RWPE1 (cell line): Measurements from ENCODE around the gene RUNX2.

Source experiments
- CTCF ChIA-PET: fragments of 350-600 bp; sonication (Branson Sonifier 250); formaldehyde crosslinking; extraction: SDS; loops from one replicate; lab custom pipeline; 2021; lab: Yijun Ruan, JAX
- POLR2A ChIA-PET: fragments of 400-600 bp; formaldehyde crosslinking; extraction: SDS; loops from one replicate; lab custom pipeline; 2020; ENCODE audit warnings: antibody characterized with exemption; ENCODE audit not compliant: low non-redundant PET; lab: Yijun Ruan, JAX
- DNase-seq: peaks from one replicate; pipeline ENCODE4 v3.0.0; 2012; ENCODE audit warnings: low spot score
- H3K27ac ChIP-seq: fragments of 450-650 bp; 2 replicates; pipeline ENCODE4 v1.5.1; 2017
- TF ChIP-seq, protein P1 (sequence below): fragments of 450-650 bp; conservative IDR thresholded peaks from 2 replicates; pipeline ENCODE4 v1.5.1; 2017; ENCODE audit warnings: low read depth, mild to moderate bottlenecking

RUNX2 gene

DNA sequence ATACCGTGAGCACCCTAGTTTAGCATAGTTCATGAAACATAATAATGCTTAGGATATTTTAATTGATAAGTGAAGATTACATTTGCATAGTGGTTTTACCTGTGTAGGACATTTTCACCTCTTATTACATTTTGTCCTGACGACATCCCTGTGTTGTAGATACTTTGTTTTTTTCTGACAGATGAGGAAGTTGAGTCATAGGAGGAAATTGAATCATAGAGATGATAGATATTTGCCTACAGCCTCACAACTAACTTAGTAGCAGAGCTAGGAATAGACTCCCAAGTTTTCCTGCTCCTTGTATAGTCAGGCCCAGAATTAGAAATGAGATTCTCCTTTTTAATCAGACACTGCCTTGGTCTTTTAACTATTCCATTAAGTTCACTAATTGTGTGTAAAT, 150.1 kb downstream of the RUNX2 start:
- ChIA-PET POLR2A (no interaction called here), CTCF (interaction anchor here (1.0 kb wide), 1 partner anchor 236 kb away, joined by 3 read pairs; no protein-coding TSS in a partner anchor)
- peak; percentile 73 for DNase-seq
- no peak overlapping the region for H3K27ac ChIP-seq
- TF ChIP-seq, protein P1, sequence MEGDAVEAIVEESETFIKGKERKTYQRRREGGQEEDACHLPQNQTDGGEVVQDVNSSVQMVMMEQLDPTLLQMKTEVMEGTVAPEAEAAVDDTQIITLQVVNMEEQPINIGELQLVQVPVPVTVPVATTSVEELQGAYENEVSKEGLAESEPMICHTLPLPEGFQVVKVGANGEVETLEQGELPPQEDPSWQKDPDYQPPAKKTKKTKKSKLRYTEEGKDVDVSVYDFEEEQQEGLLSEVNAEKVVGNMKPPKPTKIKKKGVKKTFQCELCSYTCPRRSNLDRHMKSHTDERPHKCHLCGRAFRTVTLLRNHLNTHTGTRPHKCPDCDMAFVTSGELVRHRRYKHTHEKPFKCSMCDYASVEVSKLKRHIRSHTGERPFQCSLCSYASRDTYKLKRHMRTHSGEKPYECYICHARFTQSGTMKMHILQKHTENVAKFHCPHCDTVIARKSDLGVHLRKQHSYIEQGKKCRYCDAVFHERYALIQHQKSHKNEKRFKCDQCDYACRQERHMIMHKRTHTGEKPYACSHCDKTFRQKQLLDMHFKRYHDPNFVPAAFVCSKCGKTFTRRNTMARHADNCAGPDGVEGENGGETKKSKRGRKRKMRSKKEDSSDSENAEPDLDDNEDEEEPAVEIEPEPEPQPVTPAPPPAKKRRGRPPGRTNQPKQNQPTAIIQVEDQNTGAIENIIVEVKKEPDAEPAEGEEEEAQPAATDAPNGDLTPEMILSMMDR, result no peak

DNA sequence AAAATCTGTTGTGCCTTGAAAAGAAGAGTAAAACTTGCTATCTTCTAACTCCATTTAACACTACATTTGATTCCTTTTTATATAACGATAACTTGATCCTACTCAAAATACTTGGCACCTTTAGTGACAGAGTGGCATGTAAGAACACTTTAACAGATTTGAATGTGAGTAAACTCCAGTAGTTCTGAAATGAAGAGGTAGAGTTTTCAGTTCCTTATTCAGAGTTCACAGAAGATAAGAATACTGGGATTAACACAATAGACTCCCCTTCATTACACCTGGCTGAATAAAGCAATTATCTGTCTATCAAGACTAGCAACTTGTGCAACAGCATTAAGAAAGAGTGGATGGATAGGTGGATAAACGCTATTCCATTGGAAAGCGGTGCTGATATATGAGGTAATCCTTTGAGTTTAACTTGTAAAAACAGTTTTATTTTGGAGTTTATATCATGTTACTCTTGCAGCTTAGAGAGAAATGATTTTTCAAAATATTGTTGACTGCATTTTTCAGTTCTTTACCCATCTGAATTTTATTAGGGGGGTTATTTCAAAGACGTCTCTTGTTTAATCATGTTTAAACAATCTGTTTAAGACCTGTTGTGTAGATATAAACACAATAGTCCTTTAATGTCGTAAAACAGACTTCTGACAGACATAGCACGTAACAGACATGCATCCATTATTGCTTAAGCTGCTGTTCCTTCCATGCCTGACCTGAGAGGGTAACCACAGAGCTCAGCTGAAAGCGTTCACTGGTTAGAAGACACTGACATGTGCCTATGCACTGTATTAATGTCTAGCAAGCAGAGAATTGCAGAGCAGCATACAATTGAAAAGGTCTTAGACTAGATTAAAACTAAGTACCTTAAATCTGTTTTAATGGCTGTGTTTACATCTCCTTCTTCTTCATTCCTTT, 152.0 kb downstream of the RUNX2 start:
- POLR2A ChIA-PET, result no interaction called here
- DNase-seq, result no peak
- TF ChIP-seq, protein P1, result no peak
- no peak overlapping the region for H3K27ac ChIP-seq
- CTCF ChIA-PET, result no interaction called here

DNA sequence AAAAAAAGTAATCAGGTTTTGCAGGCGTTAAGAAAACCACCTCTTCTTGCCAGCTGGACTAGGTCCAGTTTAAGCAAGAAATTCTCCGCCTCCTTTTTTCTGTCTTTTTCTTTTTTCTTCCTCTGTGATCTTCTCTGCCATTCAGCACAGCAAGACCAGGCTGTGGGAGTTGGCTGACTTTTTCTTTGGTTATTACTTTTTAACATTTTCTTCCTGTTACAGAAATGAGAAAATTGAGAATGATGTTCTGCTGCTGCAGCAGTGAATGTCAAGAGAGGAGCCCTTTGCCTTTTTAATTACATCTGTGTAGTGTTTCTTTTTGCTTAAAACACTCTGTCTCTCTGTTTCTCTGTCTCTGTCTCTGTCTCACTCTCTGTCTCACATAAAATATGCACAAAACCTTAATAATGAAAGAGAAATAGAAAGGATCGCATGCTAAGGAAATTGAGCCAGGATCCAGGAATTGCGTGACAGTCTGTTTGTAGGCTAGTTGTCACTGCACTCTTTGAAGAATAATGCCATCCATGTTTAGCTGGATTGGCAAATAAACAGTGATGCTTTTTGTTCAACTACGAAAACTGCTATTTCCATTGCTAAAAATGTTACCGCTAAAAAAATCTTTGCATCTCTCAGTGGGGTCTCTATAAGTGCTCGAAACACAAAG, 152.8 kb downstream of the RUNX2 start:
- H3K27ac ChIP-seq, result no peak overlapping the region
- TF ChIP-seq, protein P1, result no peak
- ChIA-PET POLR2A (no interaction called here), CTCF (no interaction called here)
- DNase-seq, result no peak

DNA sequence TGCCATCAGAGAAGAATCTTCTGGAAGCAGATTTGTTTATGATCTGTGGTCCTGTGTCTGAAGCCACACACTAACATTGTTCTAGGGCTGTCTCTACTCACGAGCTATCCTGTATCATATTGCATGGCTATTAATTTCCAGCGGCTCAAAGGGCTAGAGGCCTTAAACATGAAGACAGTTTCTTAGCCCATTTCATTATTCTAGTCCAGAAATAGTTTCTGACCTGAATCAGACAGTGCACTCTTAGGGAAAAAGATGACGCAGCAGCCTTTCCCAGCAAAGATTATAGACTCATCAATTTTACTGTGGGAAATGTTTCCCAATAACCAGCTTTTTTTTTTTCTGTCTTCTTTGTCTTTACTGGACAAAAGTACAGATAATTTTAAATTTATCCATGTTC, 154.9 kb downstream of the RUNX2 start:
- ChIA-PET CTCF (interaction anchor here (0.6 to 0.8 kb wide), 2 partner anchors 8 to 132 kb away, joined by 3 read pairs; no protein-coding TSS in a partner anchor), POLR2A (interaction anchor here (0.7 kb wide), 1 partner anchor 78 kb away, joined by 3 read pairs; no protein-coding TSS in a partner anchor)
- TF ChIP-seq, protein P1, result no peak
- no peak for DNase-seq
- H3K27ac ChIP-seq, result no peak overlapping the region

DNA sequence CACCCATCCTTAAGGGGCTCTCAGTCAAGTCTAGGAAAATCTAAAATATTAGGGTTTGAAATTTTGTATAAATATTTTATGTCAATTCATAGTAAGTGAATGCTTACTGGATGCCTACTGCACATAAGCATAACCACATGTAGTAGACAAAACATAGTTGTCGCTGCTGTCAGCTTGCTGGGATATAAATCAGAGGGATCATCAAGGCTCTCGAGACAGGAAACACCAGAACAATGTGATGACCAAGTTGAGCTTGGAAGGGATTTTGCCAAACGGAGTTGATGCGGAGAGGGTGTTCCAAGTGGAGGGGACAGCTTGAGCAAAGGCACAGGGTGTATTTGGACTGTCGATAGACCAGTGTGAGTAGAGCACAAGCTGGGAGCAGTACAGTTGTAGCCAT, 155.4 kb downstream of the RUNX2 start:
- TF ChIP-seq, protein P1, result no peak
- CTCF ChIA-PET, result interaction anchor here (0.6 to 0.8 kb wide), 2 partner anchors 9 to 132 kb away, joined by 3 read pairs; no protein-coding TSS in a partner anchor
- DNase-seq, result no peak
- POLR2A ChIA-PET, result interaction anchor here (0.7 kb wide), 1 partner anchor 77 kb away, joined by 3 read pairs; no protein-coding TSS in a partner anchor
- H3K27ac ChIP-seq, result no peak overlapping the region

DNA sequence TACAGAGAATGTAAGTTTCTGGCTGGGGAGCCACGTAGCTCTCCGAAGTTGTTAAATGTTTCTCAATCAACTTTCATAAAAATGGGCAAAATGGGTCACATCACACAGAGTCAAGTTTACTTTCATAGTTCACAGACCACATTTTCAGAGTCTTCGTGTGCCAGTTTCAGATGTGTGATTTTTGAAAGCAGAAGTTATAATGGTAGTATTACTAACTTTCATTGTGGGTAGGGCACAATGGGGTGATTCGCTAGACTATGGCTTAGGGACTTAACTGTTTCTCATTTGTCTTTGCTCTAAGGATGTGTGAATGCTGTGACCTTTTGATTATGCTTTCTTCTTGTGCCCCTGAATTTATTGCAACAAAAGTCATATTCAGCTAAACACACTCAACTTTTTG, 158.6 kb downstream of the RUNX2 start:
- TF ChIP-seq, protein P1, result no peak
- no peak overlapping the region for H3K27ac ChIP-seq
- DNase-seq, result no peak
- ChIA-PET POLR2A (interaction anchor here (0.5 kb wide), 1 partner anchor 83 kb away, joined by 3 read pairs; no protein-coding TSS in a partner anchor), CTCF (no interaction called here)
